Natural killer cell treated with Interleukin-12 subunit alpha and Interleukin-12 subunit beta and Interleukin-15 and Interleukin-18, amount 100 ng/mL, for 72 hours (primary cell): Measurements from ENCODE around the gene LRP1B. TPM values are rescaled to one million over a fixed set of nuclear protein-coding genes. Genes with fewer than 3 reads are reported as not detected.

Experiments
- ATAC-seq, 2 donors: fragments of 150-1000 bp; cut with Tn5 transposase in 1 of 2; sonication (Bioruptor Pico), chemical (Tn5 transposase) in 1 of 2; 2 replicates each; pipeline ENCODE4 v1.10.0; 2021
- DNase-seq: peaks from one replicate; pipeline ENCODE4 v3.0.0; 2022; ENCODE audit warnings: low spot score
- H3K27ac Mint-ChIP-seq, 2 donors: 1 replicate in 1 of 2; 2 replicates in 1 of 2; pipeline ENCODE4 v1.8.0; 2022; ENCODE audit warnings: mixed read lengths in 2 of 2, mild to moderate bottlenecking in 1 of 2, moderate library complexity in 1 of 2
- H3K27me3 Mint-ChIP-seq, 2 donors: 1 replicate in 1 of 2; 2 replicates in 1 of 2; pipeline ENCODE4 v1.8.0; 2022; ENCODE audit warnings: mixed read lengths in 2 of 2
- H3K36me3 Mint-ChIP-seq: one replicate; pipeline ENCODE4 v1.8.0; 2022; ENCODE audit warnings: mixed read lengths
- H3K4me1 Mint-ChIP-seq, 2 donors: 1 replicate in 1 of 2; 2 replicates in 1 of 2; pipeline ENCODE4 v1.8.0; 2022; ENCODE audit warnings: low read depth in 2 of 2, mixed read lengths in 2 of 2, mild to moderate bottlenecking in 1 of 2
- H3K4me3 Mint-ChIP-seq: one replicate; pipeline ENCODE4 v1.8.0; 2022; ENCODE audit warnings: mixed read lengths
- H3K9me3 Mint-ChIP-seq: 2 replicates; pipeline ENCODE4 v1.8.0; 2022; ENCODE audit warnings: mixed read lengths
- total RNA-seq, 2 donors: library from RNA; stranded (reverse); gene quantifications; one replicate each; pipeline ENCODE4 v1.2.3, GENCODE V29; 2022

Gene LRP1B
- total RNA-seq, 2 donors from 2014 or later: not detected

DNA sequence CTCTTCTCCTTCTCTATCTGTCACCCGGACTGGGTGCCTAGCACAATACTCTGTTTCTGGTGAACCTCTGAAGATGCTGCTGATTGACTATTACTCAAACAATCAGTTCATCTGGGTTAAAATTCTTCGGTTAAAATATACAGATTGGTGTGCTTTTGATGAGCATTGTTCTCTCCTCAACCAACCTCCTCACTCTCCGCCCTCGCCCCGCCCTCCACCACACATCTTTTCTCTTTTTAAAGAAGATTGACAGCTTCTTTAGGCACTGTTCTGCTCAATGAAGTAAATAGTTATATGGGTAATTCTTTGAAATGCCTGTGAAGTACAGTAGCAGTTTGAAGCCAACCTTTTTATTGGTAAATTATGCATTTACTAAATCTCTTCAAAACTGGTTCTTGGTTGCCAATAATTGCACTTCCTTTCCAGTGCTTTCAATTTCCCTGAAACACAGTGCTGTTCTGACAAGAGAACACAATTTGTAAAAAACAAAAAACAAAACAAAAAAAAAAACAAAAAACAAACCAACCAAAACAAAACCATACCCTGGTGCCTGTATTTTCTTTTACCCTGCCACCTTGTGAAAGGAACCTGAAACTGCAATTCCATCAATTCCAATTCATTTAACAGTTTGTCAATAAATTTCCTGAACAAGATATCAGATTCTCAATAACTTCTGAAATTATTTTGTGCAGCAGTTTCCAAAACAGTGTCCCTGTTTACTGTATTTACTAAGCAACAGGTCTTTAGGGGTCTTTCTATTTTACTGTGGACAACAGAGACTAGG lies 188.6 kb downstream of the LRP1B start:
- Mint-ChIP-seq H3K27ac (no peak overlapping the region), H3K4me3 (no peak overlapping the region), H3K9me3 (peaks cover 8% of the 10 kb centered on the region), H3K4me1 (no peaks in the 10 kb centered on the region), H3K27me3 (no peaks in the 10 kb centered on the region), H3K36me3 (no peaks in the 10 kb centered on the region)
- no peak for DNase-seq
- ATAC-seq: no peak

DNA sequence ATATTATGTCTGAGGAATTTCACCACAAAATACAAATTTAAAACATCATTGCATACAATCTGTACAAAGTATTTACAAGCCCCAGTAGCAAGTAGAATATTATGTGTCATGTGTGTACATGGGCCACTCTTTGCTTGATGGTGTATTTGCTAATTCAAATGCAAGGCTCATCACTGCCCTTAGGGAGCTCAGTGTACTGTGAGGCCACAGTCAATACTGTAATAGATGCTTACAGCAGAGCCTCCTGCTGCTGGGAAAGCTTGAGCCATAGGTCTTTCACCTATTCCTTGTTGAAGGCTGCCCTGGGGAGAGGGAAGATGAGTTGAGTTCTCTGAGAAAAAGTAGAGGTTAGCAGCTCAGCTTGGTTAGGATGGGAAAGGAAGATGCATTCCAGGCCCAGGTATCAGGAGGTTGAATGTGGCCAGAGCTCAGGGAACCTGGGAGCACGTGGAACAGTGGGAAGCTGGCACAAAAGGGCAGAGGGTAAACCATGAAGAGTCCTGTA lies 189.6 kb downstream of the LRP1B start:
- Mint-ChIP-seq H3K27me3 (no peaks in the 10 kb centered on the region), H3K36me3 (no peaks in the 10 kb centered on the region), H3K27ac (no peak overlapping the region), H3K4me3 (no peak overlapping the region), H3K9me3 (peaks cover 7% of the 10 kb centered on the region), H3K4me1 (no peaks in the 10 kb centered on the region)
- DNase-seq: no peak
- no peak for ATAC-seq

DNA sequence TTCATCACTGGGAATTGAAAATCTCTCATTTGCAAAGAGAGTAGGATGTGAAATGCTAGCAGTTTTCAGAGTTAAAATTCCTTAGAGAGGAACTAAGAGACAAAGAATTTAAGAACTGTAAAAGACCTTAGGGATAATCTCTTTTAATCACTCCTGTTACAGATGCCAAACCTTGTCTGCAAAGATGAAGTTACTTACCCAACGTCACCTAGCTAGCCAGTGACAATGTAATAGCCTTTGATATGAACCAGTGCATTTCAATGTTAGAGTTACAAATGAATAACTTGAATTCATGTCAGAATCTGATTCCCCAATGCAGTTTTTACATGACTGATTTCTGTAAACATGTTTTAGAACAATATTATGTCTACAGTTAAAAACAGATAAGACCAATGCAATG lies 190.1 kb downstream of the LRP1B start:
- Mint-ChIP-seq H3K36me3 (no peaks in the 10 kb centered on the region), H3K9me3 (peaks cover 3% of the 10 kb centered on the region), H3K27me3 (no peaks in the 10 kb centered on the region), H3K27ac (no peak overlapping the region), H3K4me1 (no peaks in the 10 kb centered on the region), H3K4me3 (no peak overlapping the region)
- ATAC-seq (no peak), DNase-seq (no peak)

DNA sequence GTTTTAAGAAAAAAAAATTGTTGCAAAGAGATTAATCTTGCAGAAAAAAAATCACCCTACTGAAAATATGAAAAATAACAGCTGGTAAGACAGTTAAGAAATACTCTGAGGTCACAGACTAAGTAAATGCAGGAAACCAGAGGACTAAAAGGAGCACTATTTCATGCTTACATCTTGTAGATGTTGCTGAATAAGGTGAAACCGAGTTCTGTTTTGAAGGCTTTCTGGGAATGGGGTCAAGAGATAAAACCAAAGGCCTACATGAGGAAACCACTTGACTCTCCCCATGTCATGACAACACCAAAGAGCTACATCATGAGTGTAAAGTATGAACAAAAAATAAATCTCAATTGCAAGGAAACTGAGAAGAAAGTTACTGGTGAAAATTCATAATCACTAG lies 197.6 kb downstream of the LRP1B start:
- no peaks in the 10 kb centered on the region for H3K36me3 Mint-ChIP-seq
- H3K9me3 Mint-ChIP-seq: peaks cover 11% of the 10 kb centered on the region
- H3K27ac Mint-ChIP-seq: no peak overlapping the region
- H3K27me3 Mint-ChIP-seq: no peaks in the 10 kb centered on the region
- no peaks in the 10 kb centered on the region for H3K4me1 Mint-ChIP-seq
- H3K4me3 Mint-ChIP-seq: no peak overlapping the region
- ATAC-seq (no peak), DNase-seq (no peak)

DNA sequence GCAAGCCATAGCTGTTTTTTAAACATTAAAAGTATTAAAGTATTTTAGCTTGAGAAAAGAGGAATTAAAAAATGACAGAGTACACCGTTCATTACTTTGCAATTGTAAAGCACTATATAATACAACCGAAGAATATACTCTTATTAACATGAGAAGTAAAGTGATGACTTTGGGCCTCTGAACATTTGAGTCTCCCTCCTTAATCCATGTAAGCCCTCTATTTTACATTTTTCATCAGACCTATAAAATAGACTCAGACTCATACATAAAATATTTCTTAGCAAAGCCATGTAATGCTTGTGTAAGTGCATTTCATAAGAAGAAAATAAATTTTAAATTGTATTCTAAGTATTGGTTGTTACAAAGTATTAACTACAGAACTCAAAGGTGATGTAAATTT lies 198.6 kb downstream of the LRP1B start:
- Mint-ChIP-seq H3K27me3 (no peaks in the 10 kb centered on the region), H3K4me1 (no peaks in the 10 kb centered on the region), H3K36me3 (no peaks in the 10 kb centered on the region), H3K27ac (no peak overlapping the region), H3K9me3 (peaks cover 11% of the 10 kb centered on the region), H3K4me3 (no peak overlapping the region)
- ATAC-seq (no peak), DNase-seq (no peak)

DNA sequence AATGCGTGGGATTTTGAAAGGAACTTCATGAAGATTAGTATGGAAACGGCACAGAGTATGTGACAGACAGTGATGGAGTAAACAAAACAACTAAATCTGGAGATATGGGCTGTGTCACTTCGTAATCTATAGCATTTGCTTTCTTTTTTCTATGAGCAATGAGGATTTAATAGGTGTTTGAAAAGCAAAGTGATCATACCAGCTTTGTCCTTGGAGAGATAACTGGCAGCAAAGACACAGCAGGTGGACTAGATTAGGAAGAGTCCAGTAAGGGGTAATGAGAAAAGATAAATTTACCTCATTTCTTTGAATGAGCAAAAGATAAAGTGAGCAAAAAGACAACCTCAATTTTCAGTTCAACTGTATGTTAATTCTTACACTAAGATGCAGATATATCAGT lies 199.0 kb downstream of the LRP1B start:
- no peak overlapping the region for H3K27ac Mint-ChIP-seq
- no peaks in the 10 kb centered on the region for H3K27me3 Mint-ChIP-seq
- H3K4me3 Mint-ChIP-seq: no peak overlapping the region
- ATAC-seq (no peak), DNase-seq (no peak)
- H3K36me3 Mint-ChIP-seq: no peaks in the 10 kb centered on the region
- peaks cover 11% of the 10 kb centered on the region for H3K9me3 Mint-ChIP-seq
- H3K4me1 Mint-ChIP-seq: no peaks in the 10 kb centered on the region

DNA sequence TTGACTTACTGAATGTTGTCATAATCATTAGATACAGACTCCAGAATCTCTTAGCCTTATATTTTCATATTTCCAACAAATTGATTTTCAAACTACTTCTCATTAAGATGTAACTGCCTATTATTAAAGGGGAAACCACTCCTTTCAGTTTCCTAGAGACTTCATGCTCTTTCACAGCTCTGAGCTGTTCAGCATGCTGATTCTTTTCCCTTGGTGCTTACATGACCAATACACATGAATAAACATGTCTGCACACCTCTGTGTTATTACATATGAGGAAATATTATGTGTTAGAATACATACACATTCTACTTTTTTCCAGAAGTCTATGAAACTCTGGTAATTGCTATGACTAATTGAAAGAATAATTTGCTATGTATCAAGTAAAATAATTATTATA lies 200.0 kb downstream of the LRP1B start:
- Mint-ChIP-seq H3K4me1 (no peaks in the 10 kb centered on the region), H3K27me3 (no peaks in the 10 kb centered on the region), H3K9me3 (peaks cover 11% of the 10 kb centered on the region), H3K27ac (no peak overlapping the region), H3K36me3 (no peaks in the 10 kb centered on the region), H3K4me3 (no peak overlapping the region)
- DNase-seq: no peak
- no peak for ATAC-seq

GRCh38 chr2:141929331-141930252 lies 201.2 kb downstream of the LRP1B start:
- Mint-ChIP-seq H3K4me1 (no peaks in the 10 kb centered on the region), H3K4me3 (no peak overlapping the region), H3K27ac (no peak overlapping the region), H3K9me3 (peaks cover 7% of the 10 kb centered on the region), H3K36me3 (no peaks in the 10 kb centered on the region), H3K27me3 (no peaks in the 10 kb centered on the region)
- no peak for ATAC-seq
- no peak for DNase-seq

DNA sequence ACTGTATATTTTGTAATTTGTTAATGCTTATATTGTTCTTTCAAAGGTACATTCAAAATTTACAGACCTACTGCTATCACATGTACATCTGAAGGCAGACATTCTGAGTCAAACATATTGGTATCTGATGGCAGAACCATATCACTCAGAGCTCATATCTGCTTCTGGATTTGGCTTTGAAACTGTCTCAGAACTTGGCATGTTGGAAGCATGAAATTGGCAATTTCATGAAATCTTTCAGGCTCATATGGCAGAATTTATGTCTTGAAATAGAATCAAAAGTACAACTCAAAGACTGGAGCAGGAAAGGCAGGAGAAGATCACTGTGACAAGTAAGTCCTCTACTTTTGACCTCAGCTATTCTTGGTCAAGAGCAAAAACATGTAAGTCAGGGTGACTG lies 202.3 kb downstream of the LRP1B start:
- Mint-ChIP-seq H3K9me3 (peaks cover 4% of the 10 kb centered on the region), H3K27me3 (no peaks in the 10 kb centered on the region), H3K36me3 (no peaks in the 10 kb centered on the region), H3K27ac (no peak overlapping the region), H3K4me1 (no peaks in the 10 kb centered on the region), H3K4me3 (no peak overlapping the region)
- no peak for ATAC-seq
- no peak for DNase-seq

DNA sequence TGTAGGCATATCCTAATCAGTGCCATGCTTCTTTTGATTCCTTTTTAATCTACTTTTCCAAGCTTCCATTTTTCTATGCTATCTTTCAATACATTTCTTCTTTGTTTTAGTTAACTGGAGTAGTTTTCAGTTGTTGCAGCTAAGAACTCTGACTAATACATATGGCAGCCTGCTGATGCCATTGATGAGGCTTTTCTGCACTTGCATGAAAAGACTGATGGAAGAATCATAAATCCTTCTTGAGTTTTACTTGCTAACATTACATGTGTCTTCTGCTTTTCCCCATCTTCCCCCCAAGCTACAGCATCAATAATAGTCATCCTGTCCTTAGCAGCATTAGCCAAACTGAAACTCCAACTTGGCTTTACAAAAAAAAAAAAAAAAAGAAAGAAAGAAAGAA lies 203.3 kb downstream of the LRP1B start:
- Mint-ChIP-seq H3K36me3 (no peaks in the 10 kb centered on the region), H3K27ac (no peak overlapping the region), H3K4me3 (no peak overlapping the region), H3K27me3 (no peaks in the 10 kb centered on the region), H3K4me1 (no peaks in the 10 kb centered on the region), H3K9me3 (peaks cover 4% of the 10 kb centered on the region)
- ATAC-seq: no peak
- DNase-seq: no peak

DNA sequence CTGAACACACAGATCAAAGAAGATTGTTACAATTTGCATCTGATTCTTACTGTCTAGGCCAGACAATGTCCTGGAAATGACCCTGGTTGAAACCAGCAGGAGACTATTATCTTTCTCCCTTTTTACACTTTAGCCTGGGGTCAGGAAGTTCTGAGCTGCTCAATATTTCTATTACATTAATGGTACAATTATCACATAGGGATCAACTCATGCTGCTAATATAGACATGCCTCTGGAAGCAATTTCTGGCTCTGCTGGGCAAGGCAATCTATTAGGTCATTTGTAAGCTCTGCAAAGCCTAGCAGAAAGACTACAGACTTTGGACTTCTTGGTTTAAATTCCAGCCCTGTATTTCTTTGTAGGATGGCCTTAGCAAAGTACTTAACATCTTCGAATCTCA lies 205.3 kb downstream of the LRP1B start:
- no peak overlapping the region for H3K4me3 Mint-ChIP-seq
- DNase-seq (no peak), ATAC-seq (no peak)
- no peaks in the 10 kb centered on the region for H3K4me1 Mint-ChIP-seq
- H3K27ac Mint-ChIP-seq: no peak overlapping the region
- H3K36me3 Mint-ChIP-seq: no peaks in the 10 kb centered on the region
- peaks cover 4% of the 10 kb centered on the region for H3K9me3 Mint-ChIP-seq
- H3K27me3 Mint-ChIP-seq: no peaks in the 10 kb centered on the region

DNA sequence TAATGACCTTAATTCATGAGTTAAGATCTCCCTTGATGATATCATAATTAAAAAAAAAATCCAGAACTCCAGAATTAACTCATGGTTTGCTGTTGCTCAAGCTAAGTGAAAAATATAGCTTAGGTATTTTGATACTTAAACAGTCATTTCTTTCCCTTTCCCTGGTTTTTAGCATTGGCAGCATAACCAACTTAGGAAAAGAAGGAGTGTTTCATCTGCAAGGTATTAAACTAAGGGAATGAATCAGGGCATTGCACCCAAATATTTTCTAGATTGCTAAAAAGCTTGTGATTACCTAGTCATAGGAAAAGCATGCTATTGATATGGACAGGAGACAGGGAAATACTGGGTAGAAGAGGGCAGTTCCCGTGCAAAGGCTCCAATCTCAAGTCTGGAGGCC lies 207.2 kb downstream of the LRP1B start:
- no peaks in the 10 kb centered on the region for H3K4me1 Mint-ChIP-seq
- ATAC-seq (no peak), DNase-seq (no peak)
- no peaks in the 10 kb centered on the region for H3K27me3 Mint-ChIP-seq
- peaks cover 5% of the 10 kb centered on the region for H3K9me3 Mint-ChIP-seq
- H3K27ac Mint-ChIP-seq: no peak overlapping the region
- H3K4me3 Mint-ChIP-seq: no peak overlapping the region
- H3K36me3 Mint-ChIP-seq: no peaks in the 10 kb centered on the region

DNA sequence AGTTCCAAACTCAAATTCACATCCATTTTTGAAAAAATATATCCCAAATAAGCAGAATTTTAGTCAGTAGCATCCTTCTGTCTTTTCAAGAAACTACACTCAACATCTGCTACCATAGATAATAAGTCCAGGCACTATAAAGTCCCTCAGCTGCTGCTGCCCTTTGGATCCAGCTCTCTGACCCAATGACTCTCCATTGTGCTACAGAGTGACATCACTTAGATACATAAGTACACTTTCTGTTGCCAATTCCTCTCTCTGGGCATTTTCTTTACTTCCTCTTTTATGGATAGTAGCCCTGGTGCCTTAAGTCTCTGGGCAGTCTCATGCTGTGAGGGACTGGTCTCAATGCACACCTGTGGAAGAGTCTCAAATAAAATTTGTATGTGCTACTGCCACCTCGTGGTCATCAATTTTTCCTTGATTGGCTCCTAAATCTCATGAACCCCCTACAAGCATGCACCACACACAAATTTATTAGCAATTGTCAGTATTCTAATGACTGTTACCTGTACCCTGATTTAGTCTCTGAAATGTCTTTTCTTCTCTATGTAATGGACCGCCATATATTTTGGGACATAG lies 219.2 kb downstream of the LRP1B start:
- ATAC-seq (no peak), DNase-seq (no peak)
- H3K27me3 Mint-ChIP-seq: no peaks in the 10 kb centered on the region
- no peak overlapping the region for H3K27ac Mint-ChIP-seq
- H3K9me3 Mint-ChIP-seq: peaks cover 7% of the 10 kb centered on the region
- H3K36me3 Mint-ChIP-seq: no peaks in the 10 kb centered on the region
- H3K4me3 Mint-ChIP-seq: no peak overlapping the region
- no peaks in the 10 kb centered on the region for H3K4me1 Mint-ChIP-seq

DNA sequence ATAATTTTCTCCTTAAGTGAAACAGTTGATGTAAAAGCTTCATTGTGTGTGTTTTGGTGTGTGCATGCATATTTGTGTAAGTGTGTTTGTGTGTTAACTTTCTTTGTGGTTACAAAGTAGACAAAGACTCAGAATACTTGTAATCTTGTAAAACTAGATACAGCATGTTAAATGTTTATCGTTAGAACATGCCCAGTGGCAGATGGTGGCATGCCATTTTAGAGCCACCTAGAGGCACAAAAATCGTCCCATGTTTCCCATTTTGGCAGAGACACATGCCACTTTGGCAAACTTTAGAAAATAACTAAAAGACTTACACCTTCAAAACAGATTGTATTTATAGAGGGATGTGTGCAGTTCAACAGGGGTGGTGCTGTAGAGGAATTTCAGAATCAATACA lies 224.1 kb downstream of the LRP1B start:
- no peak overlapping the region for H3K4me3 Mint-ChIP-seq
- H3K36me3 Mint-ChIP-seq: no peaks in the 10 kb centered on the region
- ATAC-seq (no peak), DNase-seq (no peak)
- no peak overlapping the region for H3K27ac Mint-ChIP-seq
- H3K4me1 Mint-ChIP-seq: no peaks in the 10 kb centered on the region
- H3K9me3 Mint-ChIP-seq: no peaks in the 10 kb centered on the region
- H3K27me3 Mint-ChIP-seq: no peaks in the 10 kb centered on the region
